ENCODE measurements around the gene AGXT. TPM values are rescaled to one million over a fixed set of nuclear protein-coding genes. Genes with fewer than 3 reads are reported as not detected.

Gene AGXT
- 1.6 and 3.0 TPM in 2 replicates for total RNA-seq (2014; rRNA removed; shearing (Covaris generic))

DNA sequence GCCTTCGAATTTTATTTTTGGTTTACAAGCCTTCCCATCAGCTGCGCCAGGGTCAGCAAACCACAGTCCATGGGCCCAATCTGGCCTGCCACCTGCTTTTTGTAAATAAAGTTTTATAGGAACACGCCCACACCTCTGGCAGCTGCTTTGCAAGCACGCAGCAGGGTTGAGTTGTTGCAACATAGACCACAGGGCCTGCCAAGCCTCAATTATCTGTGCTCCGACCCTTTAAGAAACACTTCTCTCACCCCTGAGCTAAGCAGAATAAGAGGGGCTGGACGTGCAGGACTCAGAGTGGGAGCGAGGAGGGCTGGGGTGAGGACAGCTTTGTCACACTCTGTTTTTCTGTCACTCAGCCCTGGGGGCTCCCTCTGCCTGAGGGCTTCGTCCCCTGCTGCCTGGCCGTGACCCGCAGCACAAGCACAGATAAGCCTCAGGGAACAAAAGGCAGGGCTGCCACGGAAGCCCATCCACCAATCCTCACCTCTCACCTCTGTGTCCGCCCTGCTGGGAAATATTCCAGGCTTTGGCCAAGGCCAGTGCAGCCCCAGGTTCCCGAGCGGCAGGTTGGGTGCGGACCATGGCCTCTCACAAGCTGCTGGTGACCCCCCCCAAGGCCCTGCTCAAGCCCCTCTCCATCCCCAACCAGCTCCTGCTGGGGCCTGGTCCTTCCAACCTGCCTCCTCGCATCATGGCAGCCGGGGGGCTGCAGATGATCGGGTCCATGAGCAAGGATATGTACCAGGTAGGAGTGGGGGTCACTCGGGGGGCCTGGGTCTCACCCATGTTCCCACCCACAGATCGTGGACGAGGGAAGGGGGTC lies at the start of gene AGXT:
Gene AGXT, plus strand, starts transcription at position 539 of the 823 bp plus-strand sequence. Its CDS starts 42 bp downstream, at position 581.
- DNase-seq (ENCODE audit: low spot score) = peak; percentile 12

DNA sequence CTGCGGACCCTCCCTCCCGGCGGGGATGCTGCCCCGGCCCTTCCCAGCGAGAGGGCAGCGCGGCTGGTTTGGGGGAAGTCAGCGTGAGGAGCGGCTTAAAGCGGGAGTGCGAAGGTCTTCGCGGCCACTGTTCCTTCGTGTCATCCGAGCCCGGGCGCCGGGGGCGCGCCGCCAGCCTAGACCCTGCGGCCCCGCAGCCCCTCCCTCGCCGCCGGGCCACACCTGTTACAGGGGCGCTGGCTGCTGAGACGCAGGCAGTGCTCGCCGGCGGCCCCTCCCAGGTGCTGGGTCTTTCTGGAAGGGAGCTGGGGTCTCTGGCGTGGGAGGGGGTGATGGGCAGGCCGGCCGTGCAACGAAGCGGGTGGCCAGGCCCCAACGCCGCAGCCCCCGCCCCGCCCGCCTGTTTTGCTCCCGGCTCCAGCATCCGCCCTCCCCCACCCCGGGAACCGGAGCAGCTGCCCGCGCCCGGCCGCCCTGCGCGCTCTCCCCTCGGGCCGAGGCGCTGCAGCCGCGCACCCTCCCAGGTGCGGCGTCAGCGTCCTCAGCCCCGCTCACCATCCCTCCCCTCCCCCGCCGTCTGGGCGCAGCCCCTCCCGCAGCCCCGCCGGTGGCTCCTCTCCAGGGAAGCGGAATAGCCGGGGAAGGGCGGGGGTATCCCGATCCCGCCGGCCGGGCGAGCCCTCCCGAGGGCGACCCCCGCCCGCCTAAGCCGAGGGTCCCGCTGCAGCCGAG lies 49.3 kb upstream of the AGXT start:
- no peak for DNase-seq (ENCODE audit: low spot score)

- no peak for DNase-seq (ENCODE audit: low spot score)
These were observed 48.6 kb upstream of the AGXT start, which contains the start of gene KIF1A for GRCh38 chr2:240819858-240820606. KIF1A (minus strand) TSS chr2:240820219; CDS start chr2:240797752, 22,467 bp downstream.

DNA sequence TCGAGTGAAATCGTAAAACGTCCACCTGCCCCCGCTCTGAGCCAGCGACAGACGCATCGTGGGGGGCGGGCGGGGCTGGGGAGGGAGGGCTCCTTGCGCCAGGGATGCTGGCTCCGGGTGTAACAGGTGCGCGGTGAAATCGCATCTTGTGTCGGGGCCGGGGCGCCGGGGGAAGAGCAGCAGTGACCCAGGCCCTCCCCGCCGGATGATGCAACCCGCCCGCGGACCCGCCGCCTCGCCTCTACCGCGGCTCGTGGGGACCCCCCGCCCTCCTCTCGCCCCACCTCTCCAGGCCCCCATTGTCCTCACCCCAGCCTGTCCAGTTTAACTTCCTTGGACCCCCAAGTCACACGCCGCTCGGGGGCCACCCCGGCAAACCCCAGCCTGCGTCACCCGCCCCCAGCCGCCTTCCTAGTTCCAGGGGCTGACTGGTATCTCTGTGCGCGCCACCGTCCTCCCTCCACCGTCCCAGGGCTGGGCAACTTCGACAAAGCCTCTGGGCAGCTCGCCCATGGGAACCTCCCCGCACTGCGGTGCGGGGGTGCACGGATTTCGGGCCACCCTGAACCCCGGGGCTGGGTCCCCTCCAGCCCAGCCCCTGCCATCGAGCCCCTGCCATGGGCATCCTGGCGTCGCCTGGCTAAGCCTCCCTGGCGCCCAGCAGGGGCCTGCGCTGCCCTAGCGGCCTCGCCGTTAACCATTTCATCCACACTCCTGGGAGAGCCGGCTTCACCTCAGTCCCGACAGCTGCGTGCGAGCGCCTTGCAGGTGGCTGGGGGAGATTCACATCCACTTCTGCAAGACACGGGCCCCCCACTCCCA lies 47.8 kb upstream of the AGXT start:
- DNase-seq (ENCODE audit: low spot score) = no peak

DNA sequence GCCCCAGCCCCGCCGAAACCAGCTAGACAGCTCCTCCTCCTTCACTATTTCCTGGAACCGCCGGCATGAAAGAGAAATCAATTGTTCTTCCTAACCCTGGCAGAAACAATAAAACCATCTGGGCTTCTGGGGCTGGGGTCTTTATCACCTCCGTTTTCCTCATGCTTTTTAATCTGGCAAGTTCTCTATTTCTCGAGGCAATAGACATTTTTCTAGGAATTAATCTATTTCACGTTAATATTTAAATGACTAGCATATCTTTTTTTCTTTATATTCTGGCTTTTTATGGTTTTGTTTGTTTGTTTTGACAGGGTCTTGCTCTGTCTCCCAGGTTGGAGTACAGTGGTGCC lies 47.2 kb upstream of the AGXT start:
- DNase-seq (ENCODE audit: low spot score) = no peak

DNA sequence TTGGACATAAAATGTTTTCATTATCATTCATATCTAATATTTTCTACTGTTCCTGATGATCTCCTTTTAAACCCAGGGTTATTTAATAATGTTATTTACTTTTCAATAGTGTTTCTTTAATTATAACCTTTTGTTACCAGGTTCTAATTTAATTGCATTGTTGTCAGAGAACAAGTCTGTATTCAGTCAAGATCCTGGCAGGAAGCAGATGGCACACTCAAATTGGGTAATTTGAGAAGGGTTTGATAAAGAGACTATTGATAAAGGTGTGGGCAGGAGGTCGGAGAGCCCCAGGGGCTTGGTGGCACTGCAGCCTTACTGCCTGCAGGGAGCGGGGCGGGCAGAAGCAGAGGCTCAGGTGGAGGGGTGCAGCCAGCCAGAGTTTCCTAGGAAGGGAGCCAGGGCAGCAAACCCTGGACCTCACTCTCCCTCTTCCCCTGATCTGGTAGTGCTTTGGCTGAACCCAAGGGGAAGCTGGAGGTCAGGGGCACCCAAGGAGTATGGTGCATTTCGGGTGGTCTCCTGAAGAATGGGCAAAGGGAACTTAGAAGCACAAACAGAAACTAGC lies 46.3 kb upstream of the AGXT start:
- DNase-seq (ENCODE audit: low spot score) = no peak

- DNase-seq (ENCODE audit: low spot score) = no peak
These were observed 44.9 kb upstream of the AGXT start for GRCh38 chr2:240823449-240824336.

GRCh38 chr2:240825476-240825875 lies 43.1 kb upstream of the AGXT start:
- no peak for DNase-seq (ENCODE audit: low spot score)

DNA sequence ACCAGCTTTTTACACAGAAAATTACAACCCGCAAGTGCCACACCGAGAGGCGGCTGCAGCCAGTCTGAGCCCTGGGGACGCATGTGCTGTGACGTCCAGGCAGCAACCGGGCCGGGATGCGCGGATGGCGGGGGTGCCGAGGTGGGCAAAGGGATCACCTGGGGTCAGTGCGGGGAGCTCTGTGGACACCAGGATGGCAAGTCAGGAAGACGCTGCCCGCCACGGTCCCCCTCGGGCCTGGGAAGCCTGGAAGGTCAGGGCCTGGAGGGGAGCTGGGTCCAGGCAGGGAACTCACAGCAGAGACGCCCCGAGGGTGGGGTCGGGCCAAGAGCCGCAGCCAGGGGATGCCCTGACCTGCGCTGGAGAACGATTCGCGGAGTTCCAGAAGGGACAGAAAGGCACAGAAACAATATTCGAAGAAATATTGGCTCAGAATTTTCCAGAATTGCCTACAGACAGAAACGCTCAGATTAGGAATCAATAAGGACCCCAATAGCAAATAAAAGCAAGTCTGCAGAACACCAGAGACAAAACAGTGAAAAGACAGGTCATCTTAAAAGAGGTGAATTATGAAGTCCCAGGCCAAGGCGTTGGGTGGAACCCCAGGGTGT lies 36.9 kb upstream of the AGXT start:
- DNase-seq (ENCODE audit: low spot score) = no peak

DNA sequence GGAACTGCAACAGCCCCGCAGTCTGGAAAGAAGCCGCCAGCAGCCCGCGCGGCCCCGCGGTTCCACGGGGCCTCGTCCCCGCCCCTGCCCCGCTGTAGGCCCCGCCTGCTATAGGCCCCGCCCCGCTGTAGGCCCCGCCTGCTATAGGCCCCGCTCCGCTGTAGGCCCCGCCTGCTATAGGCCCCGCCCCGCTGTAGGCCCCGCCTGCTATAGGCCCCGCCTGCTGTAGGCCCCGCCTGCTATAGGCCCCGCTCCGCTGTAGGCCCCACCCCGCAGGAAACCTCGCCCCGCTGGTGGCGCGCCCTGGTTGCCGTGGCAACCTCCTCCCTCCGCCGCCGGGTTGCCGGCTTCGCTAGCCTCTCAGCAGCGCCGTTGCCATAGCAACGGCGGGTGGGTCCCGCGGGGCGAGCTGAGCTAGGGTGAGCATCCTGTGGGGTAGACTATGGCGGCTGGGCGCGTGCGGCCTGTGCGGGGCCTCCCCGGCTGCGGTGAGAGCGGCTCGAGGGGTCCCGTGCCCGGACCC lies 36.4 kb upstream of the AGXT start:
- DNase-seq (ENCODE audit: low spot score) = peak; percentile 81

DNA sequence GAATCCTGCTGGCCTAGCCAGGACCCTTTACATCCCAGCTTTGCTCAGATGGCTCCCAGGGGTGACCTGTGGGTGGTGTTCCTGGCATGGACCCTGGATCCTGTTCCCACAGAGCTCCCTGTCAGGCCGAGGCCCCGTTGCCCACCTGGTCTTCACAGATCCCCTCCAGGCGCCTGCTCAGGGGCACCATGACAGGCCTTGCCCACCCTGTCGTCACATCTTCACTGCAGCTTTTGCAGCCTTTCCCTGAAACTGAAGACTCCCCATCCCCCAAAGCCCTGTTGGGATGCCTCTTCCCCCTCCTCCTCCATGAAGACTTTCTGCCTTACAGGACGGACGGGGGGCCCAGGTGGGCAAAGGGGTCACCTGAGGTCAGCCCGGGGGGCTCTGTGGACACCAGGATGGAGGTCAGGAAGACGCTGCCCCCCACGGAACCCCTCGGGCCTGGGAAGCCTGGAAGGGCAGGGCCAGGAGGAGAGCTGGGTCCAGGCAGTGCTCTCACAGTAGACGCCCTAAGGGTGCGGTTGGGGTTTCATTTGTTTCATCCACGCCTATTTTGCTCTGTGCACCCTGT lies 35.6 kb upstream of the AGXT start:
- DNase-seq (ENCODE audit: low spot score) = no peak

- no peak for DNase-seq (ENCODE audit: low spot score)
These were observed 34.8 kb upstream of the AGXT start for GRCh38 chr2:240833724-240834285.

DNA sequence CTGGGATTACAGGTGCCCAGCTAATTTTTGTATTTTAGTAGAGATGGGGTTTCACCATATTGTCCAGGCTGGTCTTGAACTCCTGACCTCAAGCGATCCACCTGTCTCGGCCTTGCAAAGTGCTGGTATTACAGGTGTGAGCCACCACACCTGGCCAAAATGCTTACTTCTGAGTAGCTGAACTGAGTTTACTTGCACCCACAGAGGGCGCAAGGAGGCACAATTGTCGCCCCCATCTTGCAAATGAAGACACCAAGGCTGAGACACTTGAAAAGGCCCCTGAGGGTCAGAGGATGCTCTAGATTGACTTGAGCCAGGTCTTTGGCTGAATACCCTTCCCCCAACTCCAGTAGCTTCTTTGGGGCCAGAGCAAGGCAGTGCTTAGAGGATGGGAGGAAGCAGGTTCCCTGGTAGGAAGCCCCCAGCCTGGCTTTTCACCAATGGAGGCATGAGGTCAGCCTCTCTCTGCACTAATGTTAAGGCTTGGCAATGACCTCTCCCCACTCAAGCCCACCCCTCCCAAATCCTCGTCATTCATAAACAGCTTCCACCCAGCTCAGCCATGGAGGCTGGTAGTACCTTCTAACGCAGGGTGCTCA lies 34.1 kb upstream of the AGXT start:
- DNase-seq (ENCODE audit: low spot score) = no peak

GRCh38 chr2:240835528-240835927 lies 33.1 kb upstream of the AGXT start:
- no peak for DNase-seq (ENCODE audit: low spot score)

- no peak for DNase-seq (ENCODE audit: low spot score)
These were observed 31.7 kb upstream of the AGXT start for GRCh38 chr2:240836781-240837467.

DNA sequence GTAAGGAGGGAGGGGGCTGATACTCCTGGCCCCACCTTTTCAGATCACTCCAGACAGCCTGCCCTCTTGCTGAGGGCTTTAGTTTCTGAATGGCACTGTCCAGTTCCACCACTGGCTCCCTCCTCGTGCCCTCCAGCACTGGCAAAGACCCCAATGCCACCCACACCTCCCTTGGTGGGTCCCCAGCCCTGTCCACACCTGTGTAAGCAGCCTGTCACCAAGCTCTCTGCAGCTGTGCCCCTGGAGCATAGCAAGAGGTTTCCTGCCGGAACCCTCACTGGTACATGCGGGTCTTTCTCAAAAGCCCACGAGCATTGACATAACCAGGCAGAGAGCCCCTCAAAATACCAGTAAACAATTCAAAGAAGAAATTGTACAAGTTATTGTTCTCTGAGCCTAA lies 31.0 kb upstream of the AGXT start:
- DNase-seq (ENCODE audit: low spot score) = no peak
